NCI-H510A treated with DMSO at 0.1 percent for 48 hours (cell line): ENCODE results near the gene TEAD3.

Source experiments
- DNase-seq: peaks from one replicate; lab custom pipeline; 2025; lab: John Stamatoyannopoulos, UW

TEAD3 gene

DNA sequence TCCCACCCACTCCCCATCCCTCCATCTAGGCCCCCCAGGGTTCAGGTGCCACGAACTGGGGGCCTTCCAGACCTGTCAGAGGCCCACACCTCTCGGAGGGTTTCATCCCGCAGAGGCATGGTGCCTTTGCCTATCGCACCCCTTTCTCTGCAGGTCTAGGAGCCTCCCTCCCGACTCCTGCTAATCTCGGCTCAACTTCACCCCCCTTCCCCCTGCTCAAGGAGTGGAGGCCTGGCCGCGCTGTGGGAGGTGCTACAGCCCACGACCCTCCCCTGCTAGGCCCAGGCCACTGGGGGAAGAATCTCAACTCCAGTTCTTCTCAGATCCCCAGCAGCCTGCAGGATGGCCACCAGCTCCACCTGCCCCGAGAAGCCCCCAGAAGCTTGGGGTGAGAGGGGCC lies 15.9 kb upstream of the TEAD3 start, which contains the start of gene TULP1:
Gene TULP1, minus strand, starts transcription at position 157 of the 400 bp plus-strand sequence. Its CDS starts 38 bp downstream, at position 119.
- no peak for DNase-seq

DNA sequence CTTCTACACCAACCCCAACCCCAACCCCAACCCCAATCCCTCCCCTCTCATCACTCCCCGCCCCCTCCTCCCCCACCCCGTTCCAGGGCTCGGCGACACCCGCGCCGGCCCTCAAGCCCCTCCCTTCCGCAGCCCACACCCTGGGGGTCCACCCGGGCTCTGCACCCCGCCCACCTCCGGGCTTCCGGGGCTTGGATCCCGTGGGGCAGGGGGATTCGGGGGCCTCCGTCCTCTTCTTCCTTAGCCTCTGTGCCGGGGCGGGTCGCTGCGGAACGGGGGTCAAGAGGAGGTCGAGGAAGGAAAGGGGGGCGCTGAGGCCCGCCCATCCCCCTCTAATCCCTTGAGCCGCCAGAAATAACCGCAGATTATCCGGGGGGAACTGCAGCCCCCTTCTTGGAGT lies 15.1 kb upstream of the TEAD3 start:
- DNase-seq = no peak

DNA sequence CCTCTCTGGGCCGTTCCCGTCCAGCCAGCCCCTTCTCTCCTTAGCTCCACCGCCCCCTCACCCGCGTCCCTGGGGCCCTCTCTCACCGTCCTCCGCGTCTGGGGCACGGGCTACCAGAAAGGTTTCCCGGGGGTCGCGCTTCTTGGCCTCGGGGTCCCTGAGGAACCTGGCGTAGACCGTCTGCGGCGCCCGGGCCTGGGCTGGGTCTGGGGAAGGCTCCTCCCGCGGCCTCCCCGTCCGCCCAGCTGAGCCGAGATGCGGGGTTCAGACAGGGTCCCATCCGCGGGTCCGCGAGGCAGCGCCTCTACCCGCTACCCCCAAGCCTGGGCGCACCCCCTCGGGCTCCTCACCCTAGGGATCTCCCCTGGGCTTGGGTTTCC lies 14.7 kb upstream of the TEAD3 start:
- no peak for DNase-seq

DNA sequence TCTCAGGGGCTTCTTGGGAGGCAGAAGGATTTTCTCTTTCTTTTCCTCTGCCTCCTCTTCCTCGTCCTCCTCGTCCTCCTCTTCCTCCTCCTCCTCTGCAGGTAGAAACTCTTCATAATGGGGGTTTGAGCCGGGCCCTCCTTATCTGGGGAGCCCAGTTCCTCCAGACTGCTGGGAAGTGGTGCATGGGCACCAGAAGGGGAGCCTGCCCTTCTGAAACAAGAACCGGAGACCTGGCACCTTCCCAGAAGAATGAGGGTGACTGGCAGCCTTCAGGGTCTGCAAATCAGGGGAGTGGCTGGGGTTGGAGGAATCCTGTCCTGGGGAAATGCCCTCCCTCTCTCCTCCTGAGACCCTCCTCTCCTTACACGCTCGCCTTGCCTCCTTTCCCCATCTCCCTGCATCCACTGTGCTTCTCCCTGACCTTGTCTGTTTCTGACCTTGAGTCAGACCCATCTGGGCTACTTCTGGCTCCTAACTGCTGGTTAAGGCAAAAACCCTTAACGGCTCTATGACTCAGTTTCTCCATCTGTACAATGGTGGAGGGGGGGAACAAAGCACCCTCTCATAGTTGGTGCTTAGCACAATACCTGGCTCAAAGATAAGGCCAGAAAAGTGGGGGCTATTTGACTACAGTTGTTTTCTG lies 14.2 kb upstream of the TEAD3 start:
- no peak for DNase-seq

DNA sequence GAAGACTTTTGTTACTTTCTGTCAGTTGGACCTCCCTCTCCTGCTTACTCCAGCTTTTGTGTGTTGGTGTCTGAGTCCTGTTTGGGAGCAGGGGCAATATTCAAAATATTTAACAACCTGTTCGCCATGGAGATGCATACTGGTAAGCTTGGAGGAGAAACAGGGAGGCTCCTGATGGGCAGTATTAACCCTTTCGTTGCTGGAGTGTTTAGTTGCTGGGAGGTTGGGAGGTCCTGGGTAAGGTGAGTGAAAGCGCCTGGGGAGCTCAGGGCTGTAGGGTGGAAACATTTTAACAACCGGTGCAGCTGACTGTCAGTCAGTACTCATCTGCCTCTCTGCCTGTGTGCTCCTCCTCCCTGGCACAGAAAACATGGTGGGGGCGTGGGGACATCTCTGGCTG lies 11.7 kb upstream of the TEAD3 start:
- DNase-seq = no peak

DNA sequence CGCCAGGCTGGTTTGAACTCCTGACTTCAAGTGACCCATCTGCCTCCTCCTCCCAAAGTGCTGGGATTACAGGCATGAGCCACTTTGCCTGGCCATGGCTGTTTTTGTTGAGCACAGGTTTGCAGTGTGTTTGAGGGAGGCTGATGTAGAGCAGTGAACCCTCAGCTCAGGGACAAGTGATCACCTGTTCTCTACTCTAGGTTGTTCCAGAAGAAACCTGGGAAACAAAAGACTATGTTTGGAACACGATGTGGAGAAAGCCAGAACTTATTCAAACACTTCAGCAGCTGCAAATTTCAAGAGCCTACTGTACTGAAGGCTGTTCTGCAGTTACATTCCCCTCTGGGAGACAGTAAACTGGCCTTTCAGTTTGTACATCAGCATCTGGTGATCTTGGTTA lies 11.1 kb upstream of the TEAD3 start:
- DNase-seq = peak; percentile 79

DNA sequence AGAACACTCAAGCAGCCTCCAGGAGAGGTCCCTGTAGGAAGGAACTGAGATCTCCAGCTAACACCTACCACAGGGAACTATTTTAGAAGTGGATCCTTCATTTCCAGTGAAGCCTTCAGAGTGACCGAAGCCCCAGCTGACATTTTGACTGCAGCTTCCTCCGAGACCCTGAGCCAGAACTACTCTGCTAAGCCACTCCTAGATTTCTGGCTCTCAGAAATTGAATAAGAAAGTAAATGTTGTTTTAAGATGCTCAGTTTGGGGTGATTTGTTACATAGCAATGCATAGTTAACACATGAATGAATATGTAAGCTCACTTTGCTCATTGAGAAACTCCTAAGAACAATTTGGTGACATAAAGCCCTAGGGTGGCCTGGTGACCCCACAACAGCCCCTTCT lies 10.3 kb upstream of the TEAD3 start:
- DNase-seq = no peak

DNA sequence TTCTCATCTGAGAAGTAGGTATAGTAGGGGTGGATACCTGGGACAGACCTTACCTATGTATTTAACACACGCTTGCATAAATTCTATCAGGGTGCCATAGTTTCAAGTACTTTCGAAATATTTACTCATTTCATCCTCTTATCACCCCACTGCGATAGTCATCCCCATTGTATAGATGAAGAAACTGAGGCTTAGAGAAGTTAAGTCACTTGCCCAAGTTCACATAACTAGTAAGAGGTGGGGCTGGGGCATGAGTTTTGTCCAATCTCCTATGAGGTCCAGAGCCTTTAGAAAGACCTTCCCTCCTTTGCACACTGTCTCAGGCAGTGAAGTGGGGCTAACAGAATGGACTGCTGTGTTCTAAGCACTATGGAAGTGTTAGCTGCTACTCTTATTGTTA lies 9.7 kb upstream of the TEAD3 start:
- DNase-seq = no peak

DNA sequence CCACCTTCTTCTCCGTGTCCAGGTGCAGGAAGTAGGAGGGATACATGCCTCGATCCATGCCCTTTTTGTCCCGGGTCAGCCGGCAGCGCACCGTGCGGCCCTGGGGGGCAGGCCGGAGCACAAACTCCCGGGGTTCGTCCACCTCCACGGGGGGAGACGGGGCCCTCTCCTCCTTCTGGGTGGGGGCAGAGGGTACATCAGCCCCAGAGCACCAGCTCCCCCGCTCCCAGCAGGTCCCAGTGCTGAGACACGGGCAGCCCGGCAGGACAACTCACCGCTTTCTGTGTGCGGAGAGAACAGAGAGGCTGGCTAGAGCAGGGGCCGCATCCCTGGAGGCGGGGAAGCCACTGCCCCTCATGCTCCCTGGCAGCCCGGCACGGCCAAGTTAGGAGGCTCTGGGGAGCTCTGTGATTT lies 9.1 kb upstream of the TEAD3 start:
- DNase-seq = no peak

DNA sequence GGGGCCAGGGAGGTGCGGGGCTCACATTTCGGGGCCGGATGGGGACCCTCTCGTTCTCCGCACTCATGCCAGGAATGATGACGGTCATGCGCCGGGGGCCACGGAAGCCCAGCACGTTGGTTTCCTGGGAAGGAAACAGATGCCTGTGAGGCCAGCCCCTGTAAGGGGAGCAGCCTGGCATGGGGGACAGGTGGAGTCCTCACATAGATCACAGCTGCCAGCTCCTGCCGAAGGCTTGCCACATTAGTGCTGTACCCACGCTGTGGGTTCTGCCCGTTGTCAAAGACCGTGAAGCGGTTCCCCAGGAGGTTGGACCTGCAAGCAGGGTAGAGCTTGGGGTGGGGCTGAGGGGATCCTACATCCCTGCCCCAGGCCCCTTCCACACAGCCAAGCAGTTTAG lies 6.7 kb upstream of the TEAD3 start:
- no peak for DNase-seq

DNA sequence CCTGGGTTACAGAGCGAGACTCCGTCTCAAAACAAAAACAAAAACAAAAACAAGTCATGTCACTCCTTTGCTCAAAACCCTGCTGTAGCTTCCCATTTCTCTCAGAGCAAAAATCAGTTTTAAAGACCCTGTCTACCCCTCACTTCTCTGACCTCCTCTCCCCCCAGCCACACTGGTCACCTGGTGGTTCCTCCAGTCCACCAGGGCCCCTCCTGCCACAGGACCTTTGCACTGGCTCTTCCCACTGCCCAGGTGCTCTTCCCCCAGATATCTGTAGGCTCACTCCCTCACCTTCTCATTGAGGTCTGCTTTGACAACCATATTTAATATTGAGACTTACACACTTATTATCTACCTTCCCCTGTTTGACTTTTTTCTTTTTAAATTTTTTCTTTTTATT lies 4.9 kb upstream of the TEAD3 start:
- DNase-seq = no peak

DNA sequence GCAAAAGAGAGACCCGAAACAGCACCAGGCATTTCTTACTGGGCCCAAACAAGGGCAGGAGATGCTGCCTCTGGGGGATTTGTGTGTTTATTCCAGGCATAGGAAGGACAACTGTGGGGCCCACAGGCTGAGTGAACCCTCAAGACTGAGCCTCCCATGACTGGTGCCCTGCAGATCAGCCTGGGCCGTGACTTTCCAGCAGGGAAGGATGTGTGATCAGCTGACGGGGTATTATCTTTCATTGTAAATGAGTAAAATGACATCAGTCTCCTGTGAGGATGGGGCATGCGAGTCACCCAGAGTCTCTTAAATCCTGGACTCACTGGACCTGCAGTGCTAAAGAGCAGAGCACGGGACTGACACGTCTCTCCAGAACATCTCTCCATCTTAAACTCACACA lies 3.9 kb upstream of the TEAD3 start:
- peak; percentile 65 for DNase-seq

DNA sequence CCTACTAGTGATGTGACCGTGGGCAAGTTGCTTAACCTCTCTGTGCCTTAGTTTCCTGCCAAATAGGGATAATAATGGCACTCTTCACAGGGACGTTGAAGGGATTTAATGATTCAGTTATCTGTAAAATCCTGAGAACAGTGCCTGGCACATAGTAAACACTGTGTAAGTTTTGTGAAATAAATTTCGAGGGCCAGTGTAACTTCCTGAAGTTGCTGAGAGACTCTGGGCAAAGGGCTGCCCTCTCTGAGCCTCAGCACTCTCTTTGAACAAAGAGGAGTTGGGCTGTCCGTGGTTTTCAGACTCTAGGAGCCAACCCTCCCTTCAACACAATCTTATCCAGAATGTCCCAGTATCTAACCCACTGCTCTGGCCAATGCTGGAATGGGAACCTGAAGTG lies 2.5 kb upstream of the TEAD3 start:
- DNase-seq = no peak

DNA sequence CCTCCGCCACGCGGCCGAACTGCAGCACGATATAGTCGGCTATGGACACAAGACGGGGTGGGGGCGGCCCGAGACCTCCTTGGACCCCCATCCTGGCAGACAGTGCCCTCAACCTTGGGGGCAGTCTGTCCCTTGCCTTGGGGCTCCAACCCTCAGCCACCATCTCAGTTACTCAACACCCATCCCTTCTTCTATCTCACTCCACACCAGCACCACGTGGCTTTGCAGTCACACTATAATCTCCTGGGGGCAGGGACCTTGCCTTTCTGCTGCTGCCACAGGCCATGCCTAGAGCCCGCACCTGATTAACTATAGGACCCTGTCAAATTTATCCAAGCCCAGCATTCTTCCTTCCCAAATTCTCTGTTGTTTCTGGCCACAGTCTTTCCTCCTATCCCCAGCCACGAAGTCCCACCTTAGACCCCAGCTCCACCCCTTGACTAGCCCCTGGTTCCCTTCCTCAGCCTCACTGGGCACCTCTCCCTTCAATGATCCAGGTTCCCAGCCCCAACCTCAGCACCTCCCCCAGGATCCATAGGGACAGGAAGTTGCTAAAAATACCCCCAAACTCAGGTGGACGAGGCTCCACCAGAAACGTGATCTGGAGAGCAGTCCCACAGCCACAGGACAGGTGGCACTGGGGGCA lies 1.7 kb upstream of the TEAD3 start:
- DNase-seq = no peak

DNA sequence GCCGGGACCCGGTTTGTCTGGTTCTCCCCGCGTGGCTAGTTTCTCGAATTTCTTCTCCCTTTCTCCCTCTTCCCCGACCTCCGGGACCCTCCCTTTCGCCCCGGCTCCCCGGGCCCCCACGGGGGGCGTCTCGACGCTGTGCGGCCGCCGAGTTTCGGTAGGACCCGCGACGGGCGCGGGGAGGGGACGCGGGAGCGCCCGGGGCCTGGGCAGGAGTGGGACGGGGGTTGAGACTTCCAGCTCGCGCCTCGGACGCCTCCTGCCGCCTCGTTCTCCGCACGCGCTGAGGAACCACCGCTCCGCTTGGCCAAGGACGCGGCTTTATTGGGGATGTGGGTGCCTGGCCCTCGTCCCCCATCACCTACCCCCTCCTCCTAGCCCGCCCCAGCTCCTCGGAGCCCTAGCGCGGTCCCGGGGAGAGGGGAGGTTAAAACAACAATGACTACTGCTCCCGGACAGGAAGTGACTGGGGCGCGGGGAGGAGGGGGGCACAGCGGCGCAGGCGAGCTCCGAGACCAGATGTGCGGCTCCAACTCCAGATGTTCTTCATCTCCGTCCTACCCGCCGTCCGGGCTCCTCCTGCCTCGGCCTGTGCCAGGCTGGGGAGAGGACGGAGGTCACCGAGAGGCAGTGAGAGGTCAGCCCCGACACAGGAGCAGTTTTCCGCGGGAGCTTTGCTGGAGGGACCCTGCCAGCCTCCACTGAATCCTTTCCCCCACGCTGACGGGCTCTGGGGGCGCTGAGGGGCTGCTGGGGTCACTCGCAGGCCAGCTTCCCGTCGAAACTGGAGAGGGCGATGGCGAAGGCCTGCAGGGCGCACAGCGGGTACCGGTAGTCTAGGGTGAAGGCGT lies 917 bp upstream of the TEAD3 start:
- DNase-seq = peak; percentile 73

DNA sequence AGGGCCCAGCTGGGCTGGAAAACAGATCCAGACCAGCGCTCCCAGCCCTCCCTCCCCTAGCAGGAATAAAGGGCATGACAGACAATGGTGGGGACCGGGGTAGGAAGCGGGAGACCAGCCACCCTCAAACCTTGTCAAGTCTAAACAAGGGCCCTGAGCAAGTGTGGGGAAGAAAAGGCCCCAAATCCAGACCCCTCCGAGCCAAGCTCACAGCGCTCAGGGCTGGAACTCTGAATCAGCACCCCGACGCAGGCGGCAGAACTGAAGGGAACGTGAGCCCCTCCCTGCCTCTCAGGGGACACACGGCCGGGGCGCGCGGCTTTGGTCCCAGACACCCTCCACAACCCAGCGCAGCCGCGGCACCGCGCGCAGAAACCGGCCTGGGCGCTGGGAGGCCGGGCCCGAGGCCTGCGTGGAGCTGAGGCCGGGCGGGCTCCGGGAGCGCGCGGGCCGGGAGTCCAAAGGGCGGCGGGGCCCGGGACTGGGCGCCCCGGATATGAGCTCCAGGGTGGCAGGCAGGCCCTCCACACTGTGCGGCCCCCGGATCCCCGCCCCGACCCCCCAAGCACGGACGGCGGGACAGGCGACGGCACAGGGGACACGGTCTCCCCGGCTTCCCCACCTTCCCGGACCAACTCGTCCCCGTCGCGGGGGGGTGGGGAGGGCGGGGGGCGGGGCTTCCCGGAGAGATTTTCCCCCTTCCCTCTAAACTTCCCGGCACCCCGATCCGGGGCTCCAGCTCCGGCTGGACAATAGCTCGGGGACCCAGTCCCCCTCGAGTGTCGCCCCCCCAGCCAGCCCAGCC lies 641 bp downstream of the TEAD3 start:
- DNase-seq = no peak

DNA sequence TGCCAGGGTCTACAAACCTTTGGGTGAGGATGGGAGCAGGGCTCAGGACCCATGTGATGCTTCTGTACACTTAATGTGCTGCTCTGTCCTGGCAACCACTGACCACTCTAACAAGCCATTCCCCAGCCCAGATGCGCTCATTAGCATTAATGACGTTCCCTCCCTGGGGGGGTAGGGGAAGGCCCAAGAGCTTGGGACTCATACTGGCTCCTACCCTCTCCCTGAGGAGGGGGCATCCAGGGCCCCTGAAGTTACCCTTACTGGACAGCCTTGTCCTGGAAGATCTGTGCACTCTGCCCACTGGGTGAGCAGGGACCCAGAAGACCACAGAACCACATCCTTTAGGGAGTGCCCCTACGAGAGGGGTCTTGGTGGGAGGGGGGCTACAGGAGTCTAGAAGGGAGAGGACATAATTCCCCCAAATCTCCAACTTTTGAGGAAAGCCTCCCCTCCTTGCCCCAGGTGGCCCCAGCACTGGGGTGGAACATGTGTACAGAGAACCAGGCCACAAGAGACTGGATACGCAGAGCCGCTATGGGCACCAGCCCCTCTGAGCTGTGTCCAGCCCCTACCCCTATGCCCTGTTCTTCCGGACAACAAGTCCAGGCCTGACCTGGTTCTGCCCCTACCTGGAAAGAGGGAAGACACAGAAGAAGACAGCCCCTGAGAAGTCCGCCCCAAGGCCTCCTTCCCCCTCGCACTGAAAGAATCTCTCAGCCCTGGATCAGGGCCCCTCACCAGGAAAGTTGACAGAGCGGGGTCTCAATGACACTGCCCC lies 1.4 kb downstream of the TEAD3 start:
- DNase-seq = no peak

DNA sequence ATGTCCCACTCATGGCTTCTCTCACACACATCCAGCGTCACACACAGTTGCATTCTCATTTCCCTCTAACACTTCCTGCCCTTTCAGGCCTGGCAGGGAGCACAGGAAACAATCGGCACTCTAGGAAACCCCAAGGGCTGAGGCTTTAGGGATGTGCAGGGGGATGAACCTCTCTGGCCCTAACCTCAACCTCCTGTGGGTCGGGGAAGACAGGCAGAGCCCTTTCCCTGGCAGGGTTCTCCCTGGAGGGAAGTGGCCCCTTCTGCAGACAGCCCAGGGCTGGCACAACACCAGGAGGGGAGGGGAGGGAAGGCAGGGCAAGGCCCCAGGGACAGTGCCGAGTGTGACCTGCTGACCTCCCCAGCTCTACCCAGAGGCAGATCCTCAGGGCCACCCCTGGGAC lies 2.7 kb downstream of the TEAD3 start:
- peak; percentile 54 for DNase-seq

DNA sequence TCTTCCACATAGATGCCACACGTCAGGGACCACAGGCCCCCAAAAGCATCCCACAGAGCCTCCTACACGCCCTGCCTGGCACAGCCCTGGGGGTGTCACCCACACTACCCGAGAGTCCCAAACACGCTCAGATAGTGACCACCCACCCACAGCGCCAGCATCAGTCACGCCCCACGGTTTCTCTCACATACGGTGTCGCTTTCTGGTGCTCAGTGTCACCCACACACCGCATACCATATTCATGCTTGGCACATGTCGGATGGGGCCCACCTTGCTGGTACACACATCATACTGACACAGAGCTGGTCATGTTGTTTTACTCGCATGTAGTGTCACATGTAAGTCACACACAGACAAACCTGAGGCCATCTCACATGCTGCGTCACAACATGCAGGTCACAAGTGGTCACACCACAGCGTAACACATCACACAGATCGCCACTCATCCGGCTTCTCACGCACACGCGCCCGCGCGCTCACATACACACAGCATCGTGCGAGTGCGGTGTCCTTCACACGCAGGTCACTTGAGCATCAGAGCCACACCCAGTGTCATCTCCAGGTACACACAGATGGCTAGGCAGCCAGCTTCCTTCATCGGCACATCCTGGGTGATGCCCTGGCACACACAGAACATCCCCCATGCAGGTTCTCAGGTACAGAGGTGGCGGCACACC lies 3.4 kb downstream of the TEAD3 start:
- no peak for DNase-seq

DNA sequence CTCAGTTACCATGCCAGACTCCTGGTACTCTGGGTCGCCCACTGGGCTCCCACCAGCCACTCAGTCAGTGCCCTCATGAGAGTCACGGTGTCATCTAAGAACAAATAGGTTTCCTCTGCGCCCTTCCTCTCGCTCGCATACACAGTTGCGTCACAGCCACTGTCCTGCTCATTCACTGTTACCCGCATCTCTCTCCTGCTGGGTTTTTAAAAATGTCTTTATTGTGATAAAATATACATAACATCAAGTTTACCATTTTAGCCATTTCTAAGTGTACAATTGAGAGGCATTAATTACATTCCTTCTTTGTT lies 4.0 kb downstream of the TEAD3 start:
- peak; percentile 32 for DNase-seq
